Smooth muscle cell (in vitro differentiated cells): ENCODE results near the gene RERE. TPM values are rescaled to one million over a fixed set of nuclear protein-coding genes. Genes with fewer than 3 reads are reported as not detected.

Source experiments
- DNase-seq: peaks from one replicate; lab custom pipeline; 2025; ENCODE audit not compliant: unreplicated experiment; lab: John Stamatoyannopoulos, UW
- H2AFZ ChIP-seq: fragments of 200-600 bp; sonication (generic); 2 replicates; pipeline ENCODE4 v1.6.0; 2016; ENCODE audit warnings: antibody characterized with exemption, low read depth, mild to moderate bottlenecking
- H3F3A ChIP-seq: fragments of 200-600 bp; sonication (generic); 2 replicates; pipeline ENCODE4 v1.6.0; 2017; ENCODE audit warnings: antibody characterized with exemption, low read depth
- H3K27ac ChIP-seq: fragments of 200-600 bp; sonication (generic); 2 replicates; pipeline ENCODE4 v1.5.1; 2016; ENCODE audit warnings: low read depth, mild to moderate bottlenecking
- H3K27me3 ChIP-seq: fragments of 200-600 bp; sonication (generic); 2 replicates; pipeline ENCODE4 v1.6.1; 2016; ENCODE audit warnings: low read depth, mild to moderate bottlenecking
- H3K36me3 ChIP-seq: fragments of 200-600 bp; sonication (generic); 2 replicates; pipeline ENCODE4 v1.5.1; 2016; ENCODE audit warnings: low read depth
- H3K4me1 ChIP-seq: fragments of 200-600 bp; sonication (generic); 2 replicates; pipeline ENCODE4 v1.5.1; 2016; ENCODE audit warnings: low read depth
- H3K4me2 ChIP-seq: fragments of 200-600 bp; sonication (generic); 2 replicates; pipeline ENCODE4 v1.6.0; 2016; ENCODE audit warnings: mild to moderate bottlenecking
- H3K4me3 ChIP-seq: fragments of 200-600 bp; sonication (generic); 2 replicates; pipeline ENCODE4 v1.5.1; 2016; ENCODE audit warnings: mild to moderate bottlenecking
- H3K79me2 ChIP-seq: fragments of 200-600 bp; sonication (generic); 2 replicates; pipeline ENCODE4 v1.6.0; 2016; ENCODE audit warnings: low read depth, mild to moderate bottlenecking
- H3K9ac ChIP-seq: fragments of 200-600 bp; sonication (generic); 2 replicates; pipeline ENCODE4 v1.6.0; 2016; ENCODE audit warnings: low read depth
- H3K9me3 ChIP-seq: fragments of 200-600 bp; sonication (generic); replicated peaks from 2 replicates; pipeline ENCODE4 v1.5.1; 2016; ENCODE audit warnings: low read depth
- H4K20me1 ChIP-seq: fragments of 200-600 bp; sonication (generic); 2 replicates; pipeline ENCODE4 v1.6.0; 2016; ENCODE audit warnings: low read depth
- WGBS: methylation state at CpG from one replicate; pipeline ENCODE4 v1.1.7; 2016; ENCODE audit warnings: low lambda C conversion rate; 5-methylcytosine and 5-hydroxymethylcytosine counted together
- polyA plus RNA-seq: library from polyadenylated mRNA; unstranded; fragments of >200 nt; fragmentation: Nextera tagmentation; extraction: Ambion mirVana; gene quantifications from 2 replicates; pipeline ENCODE4 v1.2.1, GENCODE V29; 2016
- total RNA-seq: library from RNA; depleted of rRNA; stranded (reverse); fragments of >200 nt; gene quantifications from 2 replicates; pipeline ENCODE4 v1.2.3, GENCODE V29; 2014
- TF ChIP-seq, protein P1 (sequence below): fragments of 200-600 bp; sonication (generic); IDR thresholded peaks from 2 replicates; pipeline ENCODE4 v1.5.1; 2017; ENCODE audit warnings: borderline replicate concordance, mild to moderate bottlenecking, antibody characterized with exemption; ENCODE audit not compliant: insufficient read depth, poor library complexity, severe bottlenecking

RERE gene
- total and polyA plus RNA-seq, 2 experiments from 2014 or later: 45.6 to 59.2 TPM

DNA sequence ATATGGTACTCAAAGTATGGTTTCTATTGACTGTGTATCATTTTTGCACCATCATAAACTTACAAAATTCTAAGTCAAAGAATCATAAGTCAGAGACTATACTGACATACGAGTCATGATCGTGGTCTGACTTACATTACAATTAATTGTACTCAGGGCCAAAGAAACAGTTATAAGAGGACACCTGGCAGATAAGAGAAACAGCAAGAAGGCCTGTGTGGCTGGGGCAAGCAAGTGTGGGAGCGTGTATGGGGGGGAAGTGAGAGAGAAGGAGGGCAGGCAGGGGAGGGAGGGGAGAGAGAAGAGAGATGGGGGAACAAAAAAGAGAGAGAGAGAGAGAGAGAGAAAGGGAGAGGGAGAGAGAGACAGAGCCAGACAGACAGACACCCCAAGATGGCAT, 70.9 kb downstream of the RERE start:
- no peak overlapping the region for H2AFZ ChIP-seq
- H3K4me3 ChIP-seq: no peak overlapping the region
- no peaks in the 10 kb centered on the region for H3K27me3 ChIP-seq
- no peaks in the 10 kb centered on the region for H3K4me1 ChIP-seq
- H3K27ac ChIP-seq: no peak overlapping the region
- H3K79me2 ChIP-seq: peaks cover 56% of the 10 kb centered on the region
- H3K36me3 ChIP-seq: no peaks in the 10 kb centered on the region
- H4K20me1 ChIP-seq: peaks cover 66% of the 10 kb centered on the region
- H3F3A ChIP-seq: no peaks in the 10 kb centered on the region
- WGBS: 96% methylated on average over 3 of the region's 3 CpGs
- no peaks in the 10 kb centered on the region for H3K9me3 ChIP-seq
- H3K4me2 ChIP-seq: no peak overlapping the region
- no peak overlapping the region for H3K9ac ChIP-seq
- no peak for DNase-seq
- TF ChIP-seq, protein P1, sequence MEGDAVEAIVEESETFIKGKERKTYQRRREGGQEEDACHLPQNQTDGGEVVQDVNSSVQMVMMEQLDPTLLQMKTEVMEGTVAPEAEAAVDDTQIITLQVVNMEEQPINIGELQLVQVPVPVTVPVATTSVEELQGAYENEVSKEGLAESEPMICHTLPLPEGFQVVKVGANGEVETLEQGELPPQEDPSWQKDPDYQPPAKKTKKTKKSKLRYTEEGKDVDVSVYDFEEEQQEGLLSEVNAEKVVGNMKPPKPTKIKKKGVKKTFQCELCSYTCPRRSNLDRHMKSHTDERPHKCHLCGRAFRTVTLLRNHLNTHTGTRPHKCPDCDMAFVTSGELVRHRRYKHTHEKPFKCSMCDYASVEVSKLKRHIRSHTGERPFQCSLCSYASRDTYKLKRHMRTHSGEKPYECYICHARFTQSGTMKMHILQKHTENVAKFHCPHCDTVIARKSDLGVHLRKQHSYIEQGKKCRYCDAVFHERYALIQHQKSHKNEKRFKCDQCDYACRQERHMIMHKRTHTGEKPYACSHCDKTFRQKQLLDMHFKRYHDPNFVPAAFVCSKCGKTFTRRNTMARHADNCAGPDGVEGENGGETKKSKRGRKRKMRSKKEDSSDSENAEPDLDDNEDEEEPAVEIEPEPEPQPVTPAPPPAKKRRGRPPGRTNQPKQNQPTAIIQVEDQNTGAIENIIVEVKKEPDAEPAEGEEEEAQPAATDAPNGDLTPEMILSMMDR: no peak

DNA sequence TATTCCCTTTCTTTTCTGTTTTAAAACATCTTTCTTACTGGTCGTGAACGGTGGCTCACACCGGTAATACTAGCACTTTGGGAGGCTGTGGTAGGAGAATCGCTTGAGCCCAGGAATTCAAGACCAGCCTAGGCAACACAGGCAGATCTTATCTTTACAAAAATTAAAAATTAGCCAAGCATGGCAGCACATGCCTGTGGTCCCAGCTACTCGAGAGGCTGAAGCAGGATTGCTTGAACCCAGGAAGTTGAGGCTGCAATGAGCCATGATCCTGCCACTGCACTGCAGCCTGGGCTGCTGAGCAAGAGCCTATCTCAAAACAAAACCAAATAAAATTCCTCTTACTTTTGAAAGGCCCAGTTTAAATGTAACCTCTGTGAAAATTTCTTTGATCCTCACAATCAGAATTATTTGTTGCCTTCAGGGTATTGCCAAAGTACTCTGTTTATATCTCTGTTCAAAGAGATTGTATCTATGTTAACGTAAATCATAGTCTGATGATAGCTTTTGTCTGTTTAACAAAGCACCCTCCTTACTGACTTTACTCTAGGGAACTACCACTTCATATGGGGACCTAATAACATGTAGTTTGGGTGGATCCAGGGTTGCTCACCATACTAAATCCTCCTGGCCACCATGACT, 71.6 kb downstream of the RERE start:
- no peak for DNase-seq
- Histone ChIP-seq H3K4me3 (no peak overlapping the region), H3F3A (no peaks in the 10 kb centered on the region), H3K4me2 (no peak overlapping the region), H3K36me3 (no peaks in the 10 kb centered on the region), H2AFZ (no peak overlapping the region), H3K9me3 (no peaks in the 10 kb centered on the region), H3K4me1 (no peaks in the 10 kb centered on the region), H3K79me2 (peaks cover 63% of the 10 kb centered on the region), H4K20me1 (peaks cover 63% of the 10 kb centered on the region), H3K27ac (no peak overlapping the region), H3K27me3 (no peaks in the 10 kb centered on the region), H3K9ac (no peak overlapping the region)
- WGBS: 71% methylated on average over 6 of the region's 6 CpGs
- TF ChIP-seq, protein P1: no peak

DNA sequence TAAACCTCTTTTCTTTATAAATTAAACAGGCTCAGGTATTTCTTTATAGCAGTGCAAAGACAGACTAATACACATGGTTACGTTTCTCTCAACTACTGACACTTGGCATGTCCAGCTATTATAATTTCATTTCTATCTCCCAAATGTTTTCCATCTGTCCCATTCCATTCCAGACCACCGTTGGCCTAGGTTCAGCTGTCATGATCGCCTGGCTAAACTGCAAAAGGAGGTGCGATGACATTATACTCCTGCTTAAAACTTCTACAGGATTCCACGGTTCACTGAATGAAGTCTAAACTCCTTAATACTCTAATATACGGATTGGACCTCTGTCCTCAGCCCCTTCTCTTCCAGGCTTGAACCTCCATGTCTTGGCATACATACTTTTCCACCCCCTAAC, 72.1 kb downstream of the RERE start:
- TF ChIP-seq, protein P1: no peak
- Histone ChIP-seq H3K4me1 (no peaks in the 10 kb centered on the region), H3K9ac (no peak overlapping the region), H3K79me2 (peaks cover 67% of the 10 kb centered on the region), H3K4me2 (no peak overlapping the region), H3K27ac (no peak overlapping the region), H3K9me3 (no peaks in the 10 kb centered on the region), H3K27me3 (no peaks in the 10 kb centered on the region), H3K4me3 (no peak overlapping the region), H3F3A (no peaks in the 10 kb centered on the region), H4K20me1 (peaks cover 60% of the 10 kb centered on the region), H2AFZ (no peak overlapping the region), H3K36me3 (no peaks in the 10 kb centered on the region)
- WGBS: 97% methylated on average over 6 of the region's 6 CpGs
- DNase-seq: no peak
